Measurements from ENCODE around the gene NOL3.

DNA sequence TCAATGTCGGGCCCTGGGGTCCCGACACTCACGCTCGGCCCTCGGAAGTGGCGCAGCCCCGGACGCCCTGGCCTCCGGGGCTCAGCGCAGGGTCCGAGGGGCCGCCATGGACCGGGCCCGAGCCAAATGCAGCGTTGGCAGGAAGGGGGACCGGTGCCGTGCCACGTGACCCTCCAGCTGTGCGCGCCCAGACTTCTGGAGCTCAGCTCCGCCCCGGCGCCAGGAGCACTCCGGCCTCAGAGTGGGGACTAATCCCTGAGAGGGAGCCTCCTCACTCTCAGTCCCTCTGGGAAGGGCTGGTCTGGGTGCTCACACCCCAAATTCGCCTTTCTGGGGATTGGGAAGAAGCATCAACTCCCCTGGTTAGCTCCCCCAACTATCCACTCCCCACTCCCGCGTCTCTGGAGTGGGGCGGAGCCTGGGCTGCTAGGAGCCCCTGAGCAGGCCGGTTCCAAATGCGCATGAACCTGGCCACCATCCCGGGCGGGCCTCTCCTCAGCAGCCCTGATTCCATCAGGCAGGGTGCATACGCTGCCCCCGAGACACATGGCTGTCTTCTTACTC lies 19.4 kb upstream of the NOL3 start, which contains the start of gene B3GNT9:
- TF ChIP-seq, protein P1, sequence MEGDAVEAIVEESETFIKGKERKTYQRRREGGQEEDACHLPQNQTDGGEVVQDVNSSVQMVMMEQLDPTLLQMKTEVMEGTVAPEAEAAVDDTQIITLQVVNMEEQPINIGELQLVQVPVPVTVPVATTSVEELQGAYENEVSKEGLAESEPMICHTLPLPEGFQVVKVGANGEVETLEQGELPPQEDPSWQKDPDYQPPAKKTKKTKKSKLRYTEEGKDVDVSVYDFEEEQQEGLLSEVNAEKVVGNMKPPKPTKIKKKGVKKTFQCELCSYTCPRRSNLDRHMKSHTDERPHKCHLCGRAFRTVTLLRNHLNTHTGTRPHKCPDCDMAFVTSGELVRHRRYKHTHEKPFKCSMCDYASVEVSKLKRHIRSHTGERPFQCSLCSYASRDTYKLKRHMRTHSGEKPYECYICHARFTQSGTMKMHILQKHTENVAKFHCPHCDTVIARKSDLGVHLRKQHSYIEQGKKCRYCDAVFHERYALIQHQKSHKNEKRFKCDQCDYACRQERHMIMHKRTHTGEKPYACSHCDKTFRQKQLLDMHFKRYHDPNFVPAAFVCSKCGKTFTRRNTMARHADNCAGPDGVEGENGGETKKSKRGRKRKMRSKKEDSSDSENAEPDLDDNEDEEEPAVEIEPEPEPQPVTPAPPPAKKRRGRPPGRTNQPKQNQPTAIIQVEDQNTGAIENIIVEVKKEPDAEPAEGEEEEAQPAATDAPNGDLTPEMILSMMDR (IDR thresholded peaks at IDR 0.05; ENCODE audit: insufficient read depth, low read depth, low read length), result no peak
- no peak for TF ChIP-seq EZH2 (IDR thresholded peaks at IDR 0.05; ENCODE audit: insufficient read depth, low read length)
